WERI-Rb-1 (cell line): ENCODE measurements around the gene UNG.

Source experiments
- DNase-seq: peaks from one replicate; pipeline ENCODE4 v3.0.0-alpha.2; 2020
- H3K27ac ChIP-seq: fragments of 250-450 bp; sonication (Bioruptor Pico); 2 replicates; pipeline ENCODE4 v1.5.1; 2020; ENCODE audit warnings: mild to moderate bottlenecking, moderate library complexity
- H3K27me3 ChIP-seq: fragments of 250-450 bp; sonication (Bioruptor Pico); 2 replicates; pipeline ENCODE4 v1.5.1; 2021; ENCODE audit warnings: mild to moderate bottlenecking, low read depth, moderate library complexity; ENCODE audit not compliant: insufficient read depth, severe bottlenecking
- H3K36me3 ChIP-seq: fragments of 250-450 bp; sonication (Bioruptor Pico); 2 replicates; pipeline ENCODE4 v1.5.1; 2020; ENCODE audit warnings: mild to moderate bottlenecking, moderate library complexity
- H3K4me3 ChIP-seq: 2 replicates; pipeline ENCODE4 v1.5.1; 2011; ENCODE audit warnings: low read depth, mild to moderate bottlenecking, control low read depth, low read length
- H3K9me3 ChIP-seq: fragments of 250-450 bp; sonication (Bioruptor Pico); 2 replicates; pipeline ENCODE4 v1.5.1; 2021; ENCODE audit warnings: mild to moderate bottlenecking, moderate library complexity; ENCODE audit not compliant: severe bottlenecking
- CTCF ChIP-seq: IDR thresholded peaks from 2 replicates; pipeline ENCODE4 v1.5.1; 2011; ENCODE audit warnings: low read depth, mild to moderate bottlenecking, control low read depth, inconsistent platforms, low read length

UNG gene

DNA sequence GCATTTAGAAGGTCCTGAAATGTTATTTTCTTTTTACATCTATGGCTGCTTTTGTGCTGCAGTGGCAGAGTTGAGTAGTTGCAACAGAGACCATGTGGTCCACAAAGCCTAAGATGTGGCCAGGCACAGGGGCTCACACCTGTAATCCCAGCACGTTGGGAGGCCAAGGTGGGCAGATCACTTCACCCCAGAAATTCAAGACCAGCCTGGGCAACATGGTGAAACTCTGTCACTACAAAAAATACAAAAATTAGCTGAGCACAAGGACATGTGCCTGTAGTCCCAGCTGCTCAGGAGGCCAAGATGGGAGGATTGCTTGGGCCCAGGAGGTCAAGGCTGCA, 31.6 kb upstream of the UNG start:
- Histone ChIP-seq H3K27ac (no peak overlapping the region), H3K36me3 (peaks cover 27% of the 10 kb centered on the region), H3K27me3 (no peaks in the 10 kb centered on the region), H3K9me3 (no peaks in the 10 kb centered on the region), H3K4me3 (no peak overlapping the region)
- no peak for TF ChIP-seq CTCF
- no peak for DNase-seq

GRCh38 chr12:109069307-109070271, 27.8 kb upstream of the UNG start:
- TF ChIP-seq CTCF: no peak
- no peak for DNase-seq
- H3K36me3 ChIP-seq: peaks cover 42% of the 10 kb centered on the region
- no peaks in the 10 kb centered on the region for H3K27me3 ChIP-seq
- H3K4me3 ChIP-seq: no peak overlapping the region
- H3K9me3 ChIP-seq: no peaks in the 10 kb centered on the region
- no peak overlapping the region for H3K27ac ChIP-seq

- no peak for DNase-seq
- Histone ChIP-seq H3K27me3 (no peaks in the 10 kb centered on the region), H3K27ac (no peak overlapping the region), H3K9me3 (no peaks in the 10 kb centered on the region), H3K4me3 (no peak overlapping the region), H3K36me3 (peaks cover 31% of the 10 kb centered on the region)
- TF ChIP-seq CTCF: no peak
Measured at GRCh38 chr12:109074866-109075265, 22.5 kb upstream of the UNG start.

DNA sequence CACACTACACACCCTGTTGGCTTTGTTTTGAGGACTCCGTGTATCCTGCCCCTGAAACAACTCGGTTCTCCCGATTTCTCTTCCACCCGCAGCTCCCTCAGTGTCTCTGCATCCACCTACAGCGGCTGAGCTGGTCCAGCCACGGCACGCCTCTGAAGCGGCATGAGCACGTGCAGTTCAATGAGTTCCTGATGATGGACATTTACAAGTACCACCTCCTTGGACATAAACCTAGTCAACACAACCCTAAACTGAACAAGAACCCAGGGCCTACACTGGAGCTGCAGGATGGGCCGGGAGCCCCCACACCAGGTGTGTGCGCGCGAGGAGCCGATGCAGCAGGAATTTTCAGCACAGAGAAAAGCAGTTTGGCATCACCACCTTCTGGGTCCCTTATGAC, 14.6 kb upstream of the UNG start:
- Histone ChIP-seq H3K27ac (no peak overlapping the region), H3K27me3 (no peaks in the 10 kb centered on the region), H3K4me3 (no peak overlapping the region), H3K9me3 (no peaks in the 10 kb centered on the region), H3K36me3 (peaks cover 57% of the 10 kb centered on the region)
- no peak for DNase-seq
- no peak for TF ChIP-seq CTCF

GRCh38 chr12:109084425-109084824, 13.0 kb upstream of the UNG start:
- TF ChIP-seq CTCF: no peak
- Histone ChIP-seq H3K27ac (no peak overlapping the region), H3K9me3 (no peaks in the 10 kb centered on the region), H3K27me3 (no peaks in the 10 kb centered on the region), H3K4me3 (no peak overlapping the region), H3K36me3 (peaks cover 73% of the 10 kb centered on the region)
- no peak for DNase-seq

DNA sequence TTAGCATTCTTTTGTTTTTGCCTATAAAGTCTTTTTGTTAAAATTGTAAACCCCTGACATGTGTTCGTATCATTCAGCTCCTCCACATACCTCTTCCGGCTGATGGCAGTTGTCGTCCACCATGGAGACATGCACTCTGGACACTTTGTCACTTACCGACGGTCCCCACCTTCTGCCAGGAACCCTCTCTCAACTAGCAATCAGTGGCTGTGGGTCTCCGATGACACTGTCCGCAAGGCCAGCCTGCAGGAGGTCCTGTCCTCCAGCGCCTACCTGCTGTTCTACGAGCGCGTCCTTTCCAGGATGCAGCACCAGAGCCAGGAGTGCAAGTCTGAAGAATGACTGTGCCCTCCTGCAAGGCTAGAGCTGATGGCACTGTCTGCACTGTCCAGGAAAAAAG, 11.8 kb upstream of the UNG start:
- Histone ChIP-seq H3K36me3 (peaks cover 74% of the 10 kb centered on the region), H3K27ac (no peak overlapping the region), H3K4me3 (no peak overlapping the region), H3K27me3 (no peaks in the 10 kb centered on the region), H3K9me3 (no peaks in the 10 kb centered on the region)
- no peak for TF ChIP-seq CTCF
- no peak for DNase-seq
